ENCODE data around the gene MS4A1.

DNA sequence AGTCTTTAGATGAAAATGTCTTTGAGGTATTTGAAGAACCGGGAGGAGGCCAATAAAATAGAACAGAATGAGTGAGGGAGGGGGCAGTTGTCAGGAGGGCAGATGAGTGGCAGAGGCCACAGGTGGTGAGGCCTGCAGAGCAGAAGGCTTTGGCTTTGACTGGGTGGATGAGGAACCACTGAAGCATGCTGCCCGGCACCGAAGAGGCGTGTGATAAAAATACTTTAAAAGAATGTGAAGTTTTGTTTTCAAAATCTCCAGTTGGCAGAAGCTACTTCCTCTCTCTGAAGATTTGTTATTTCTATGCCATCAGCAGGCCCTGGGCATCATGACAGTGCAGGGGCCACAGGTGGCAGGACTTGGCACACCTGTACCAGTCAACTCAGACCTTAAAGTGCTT lies 43.2 kb downstream of the MS4A1 start:
- TF ChIP-seq CTCF (IDR thresholded peaks at IDR 0.05) = no peak
- no peak for TF ChIP-seq POLR2A (IDR thresholded peaks at IDR 0.05)

All from right lobe of liver (tissue), 4 donors.